Smooth muscle cell (in vitro differentiated cells): Measurements from ENCODE around the gene TAF15. TPM values are rescaled to one million over a fixed set of nuclear protein-coding genes. Genes with fewer than 3 reads are reported as not detected.

Experiments
- DNase-seq: peaks from one replicate; lab custom pipeline; 2025; ENCODE audit not compliant: unreplicated experiment; lab: John Stamatoyannopoulos, UW
- H2AFZ ChIP-seq: fragments of 200-600 bp; sonication (generic); 2 replicates; pipeline ENCODE4 v1.6.0; 2016; ENCODE audit warnings: antibody characterized with exemption, low read depth, mild to moderate bottlenecking
- H3F3A ChIP-seq: fragments of 200-600 bp; sonication (generic); 2 replicates; pipeline ENCODE4 v1.6.0; 2017; ENCODE audit warnings: antibody characterized with exemption, low read depth
- H3K27ac ChIP-seq: fragments of 200-600 bp; sonication (generic); 2 replicates; pipeline ENCODE4 v1.5.1; 2016; ENCODE audit warnings: low read depth, mild to moderate bottlenecking
- H3K27me3 ChIP-seq: fragments of 200-600 bp; sonication (generic); 2 replicates; pipeline ENCODE4 v1.6.1; 2016; ENCODE audit warnings: low read depth, mild to moderate bottlenecking
- H3K36me3 ChIP-seq: fragments of 200-600 bp; sonication (generic); 2 replicates; pipeline ENCODE4 v1.5.1; 2016; ENCODE audit warnings: low read depth
- H3K4me1 ChIP-seq: fragments of 200-600 bp; sonication (generic); 2 replicates; pipeline ENCODE4 v1.5.1; 2016; ENCODE audit warnings: low read depth
- H3K4me2 ChIP-seq: fragments of 200-600 bp; sonication (generic); 2 replicates; pipeline ENCODE4 v1.6.0; 2016; ENCODE audit warnings: mild to moderate bottlenecking
- H3K4me3 ChIP-seq: fragments of 200-600 bp; sonication (generic); 2 replicates; pipeline ENCODE4 v1.5.1; 2016; ENCODE audit warnings: mild to moderate bottlenecking
- H3K79me2 ChIP-seq: fragments of 200-600 bp; sonication (generic); 2 replicates; pipeline ENCODE4 v1.6.0; 2016; ENCODE audit warnings: low read depth, mild to moderate bottlenecking
- H3K9ac ChIP-seq: fragments of 200-600 bp; sonication (generic); 2 replicates; pipeline ENCODE4 v1.6.0; 2016; ENCODE audit warnings: low read depth
- H3K9me3 ChIP-seq: fragments of 200-600 bp; sonication (generic); replicated peaks from 2 replicates; pipeline ENCODE4 v1.5.1; 2016; ENCODE audit warnings: low read depth
- H4K20me1 ChIP-seq: fragments of 200-600 bp; sonication (generic); 2 replicates; pipeline ENCODE4 v1.6.0; 2016; ENCODE audit warnings: low read depth
- CTCF ChIP-seq: fragments of 200-600 bp; sonication (generic); IDR thresholded peaks from 2 replicates; pipeline ENCODE4 v1.5.1; 2017; ENCODE audit warnings: borderline replicate concordance, mild to moderate bottlenecking, antibody characterized with exemption; ENCODE audit not compliant: insufficient read depth, poor library complexity, severe bottlenecking
- WGBS: methylation state at CpG from one replicate; pipeline ENCODE4 v1.1.7; 2016; ENCODE audit warnings: low lambda C conversion rate; 5-methylcytosine and 5-hydroxymethylcytosine counted together
- polyA plus RNA-seq: library from polyadenylated mRNA; unstranded; fragments of >200 nt; fragmentation: Nextera tagmentation; extraction: Ambion mirVana; gene quantifications from 2 replicates; pipeline ENCODE4 v1.2.1, GENCODE V29; 2016
- total RNA-seq: library from RNA; depleted of rRNA; stranded (reverse); fragments of >200 nt; gene quantifications from 2 replicates; pipeline ENCODE4 v1.2.3, GENCODE V29; 2014

Gene TAF15
- total and polyA plus RNA-seq, 2 experiments from 2014 or later = 4.2 to 33.3 TPM

- Histone ChIP-seq H3K4me2 (no peak overlapping the region), H3K27me3 (no peaks in the 10 kb centered on the region), H3K9ac (no peak overlapping the region), H2AFZ (no peak overlapping the region), H3K27ac (no peak overlapping the region), H3K36me3 (no peaks in the 10 kb centered on the region), H3F3A (no peaks in the 10 kb centered on the region), H3K79me2 (no peaks in the 10 kb centered on the region), H3K4me1 (no peaks in the 10 kb centered on the region), H3K9me3 (no peaks in the 10 kb centered on the region), H3K4me3 (no peak overlapping the region), H4K20me1 (no peaks in the 10 kb centered on the region)
- DNase-seq = no peak
- TF ChIP-seq CTCF = no peak
- 100% methylated on average over 3 of the region's 3 CpGs for WGBS
Measured at GRCh38 chr17:35875800-35876139, 66.5 kb downstream of the TAF15 start.

- no peaks in the 10 kb centered on the region for H3K4me1 ChIP-seq
- no peak for DNase-seq
- no peaks in the 10 kb centered on the region for H3K27me3 ChIP-seq
- no peaks in the 10 kb centered on the region for H3F3A ChIP-seq
- TF ChIP-seq CTCF = no peak
- no peaks in the 10 kb centered on the region for H4K20me1 ChIP-seq
- no peaks in the 10 kb centered on the region for H3K9me3 ChIP-seq
- H3K4me2 ChIP-seq = no peak overlapping the region
- H3K9ac ChIP-seq = no peak overlapping the region
- H3K27ac ChIP-seq = no peak overlapping the region
- no peaks in the 10 kb centered on the region for H3K36me3 ChIP-seq
- 69% methylated on average over 3 of the region's 3 CpGs for WGBS
- H2AFZ ChIP-seq = no peak overlapping the region
- no peak overlapping the region for H3K4me3 ChIP-seq
- no peaks in the 10 kb centered on the region for H3K79me2 ChIP-seq
Measured at GRCh38 chr17:35876534-35876933, 67.2 kb downstream of the TAF15 start.

GRCh38 chr17:35877345-35878029 is 68.2 kb downstream of the TAF15 start:
- no peaks in the 10 kb centered on the region for H4K20me1 ChIP-seq
- TF ChIP-seq CTCF = no peak
- no peaks in the 10 kb centered on the region for H3K4me1 ChIP-seq
- no peaks in the 10 kb centered on the region for H3K36me3 ChIP-seq
- H2AFZ ChIP-seq = no peak overlapping the region
- no peaks in the 10 kb centered on the region for H3F3A ChIP-seq
- no peak overlapping the region for H3K27ac ChIP-seq
- H3K4me2 ChIP-seq = no peak overlapping the region
- no peak overlapping the region for H3K4me3 ChIP-seq
- no peaks in the 10 kb centered on the region for H3K9me3 ChIP-seq
- DNase-seq = no peak
- no peak overlapping the region for H3K9ac ChIP-seq
- no peaks in the 10 kb centered on the region for H3K79me2 ChIP-seq
- no peaks in the 10 kb centered on the region for H3K27me3 ChIP-seq

GRCh38 chr17:35878361-35878760 is 69.1 kb downstream of the TAF15 start:
- no peak overlapping the region for H3K4me3 ChIP-seq
- no peak overlapping the region for H3K27ac ChIP-seq
- no peak overlapping the region for H3K4me2 ChIP-seq
- DNase-seq = no peak
- no peaks in the 10 kb centered on the region for H3K4me1 ChIP-seq
- H4K20me1 ChIP-seq = no peaks in the 10 kb centered on the region
- H3K27me3 ChIP-seq = no peaks in the 10 kb centered on the region
- no peak for TF ChIP-seq CTCF
- no peak overlapping the region for H3K9ac ChIP-seq
- no peaks in the 10 kb centered on the region for H3F3A ChIP-seq
- no peak overlapping the region for H2AFZ ChIP-seq
- H3K9me3 ChIP-seq = no peaks in the 10 kb centered on the region
- 86% methylated on average over 4 of the region's 4 CpGs for WGBS
- no peaks in the 10 kb centered on the region for H3K79me2 ChIP-seq
- no peaks in the 10 kb centered on the region for H3K36me3 ChIP-seq
